Trophoblast cell (in vitro differentiated cells and primary cell): ENCODE results near the gene MRGPRX3.
A peak's percentile ranks its signal among the peaks of the same experiment; 100 is the strongest.

Experiments used
- DNase-seq, 2 donors: peaks; one replicate each; pipeline ENCODE4 v3.0.0-alpha.2; 2016
- H2AFZ ChIP-seq: 2 replicates; pipeline ENCODE4 v1.6.1; 2013; ENCODE audit warnings: low read length, moderate library complexity, mild to moderate bottlenecking; ENCODE audit not compliant: insufficient read depth, poor library complexity
- H2AK5ac ChIP-seq: 2 replicates; pipeline ENCODE4 v1.6.1; 2013; ENCODE audit warnings: mild to moderate bottlenecking, low read length
- H2BK120ac ChIP-seq: 2 replicates; pipeline ENCODE4 v1.6.1; 2013; ENCODE audit warnings: low read length, mild to moderate bottlenecking, moderate library complexity; ENCODE audit not compliant: insufficient read depth, poor library complexity
- H2BK12ac ChIP-seq: 2 replicates; pipeline ENCODE4 v1.6.1; 2013; ENCODE audit warnings: mild to moderate bottlenecking, low read length, moderate library complexity
- H2BK5ac ChIP-seq: 2 replicates; pipeline ENCODE4 v1.6.1; 2013; ENCODE audit warnings: low read length, low read depth, moderate library complexity, mild to moderate bottlenecking; ENCODE audit not compliant: poor library complexity
- H3K14ac ChIP-seq: 2 replicates; pipeline ENCODE4 v1.6.1; 2013; ENCODE audit warnings: mild to moderate bottlenecking, low read length
- H3K18ac ChIP-seq: 2 replicates; pipeline ENCODE4 v1.6.1; 2013; ENCODE audit warnings: mild to moderate bottlenecking, low read length
- H3K23ac ChIP-seq: 2 replicates; pipeline ENCODE4 v1.6.1; 2013; ENCODE audit warnings: low read length
- H3K27ac ChIP-seq: 2 replicates; pipeline ENCODE4 v1.5.1; 2013; ENCODE audit warnings: low read depth, mild to moderate bottlenecking, inconsistent platforms, low read length, moderate library complexity
- H3K27me3 ChIP-seq: 2 replicates; pipeline ENCODE4 v1.6.1; 2013; ENCODE audit warnings: inconsistent platforms, mild to moderate bottlenecking, low read length, moderate library complexity; ENCODE audit not compliant: insufficient read depth
- H3K36me3 ChIP-seq, 2 experiments: 1 replicate in 1 of 2; 2 replicates in 1 of 2; pipeline ENCODE4 v1.6.1; 2013; ENCODE audit warnings: low read length in 2 of 2, mild to moderate bottlenecking in 2 of 2, moderate library complexity in 1 of 2; ENCODE audit not compliant: insufficient read depth in 2 of 2, control insufficient read depth in 1 of 2
- H3K4ac ChIP-seq: 2 replicates; pipeline ENCODE4 v1.6.1; 2013; ENCODE audit warnings: low read depth, mild to moderate bottlenecking, low read length, moderate library complexity
- H3K4me1 ChIP-seq, 2 experiments: 1 replicate in 1 of 2; 2 replicates in 1 of 2; pipeline ENCODE4 v1.6.1; 2013; ENCODE audit warnings: low read length in 2 of 2, mild to moderate bottlenecking in 2 of 2, moderate library complexity in 1 of 2; ENCODE audit not compliant: insufficient read depth in 2 of 2, control insufficient read depth in 1 of 2
- H3K4me2 ChIP-seq: 2 replicates; pipeline ENCODE4 v1.6.1; 2013; ENCODE audit warnings: inconsistent platforms, mild to moderate bottlenecking, low read length, moderate library complexity
- H3K4me3 ChIP-seq: 2 replicates; pipeline ENCODE4 v1.5.1; 2013; ENCODE audit warnings: mild to moderate bottlenecking, low read depth, low read length, inconsistent platforms
- H3K79me1 ChIP-seq: one replicate; pipeline ENCODE4 v1.6.1; 2013; ENCODE audit warnings: low read length
- H3K79me2 ChIP-seq: 2 replicates; pipeline ENCODE4 v1.6.1; 2013; ENCODE audit warnings: low read length, mild to moderate bottlenecking; ENCODE audit not compliant: control insufficient read depth, insufficient read depth, poor library complexity
- H3K9ac ChIP-seq: 2 replicates; pipeline ENCODE4 v1.6.1; 2013; ENCODE audit warnings: mild to moderate bottlenecking, low read length
- H3K9me3 ChIP-seq: 2 replicates; pipeline ENCODE4 v1.6.1; 2013; ENCODE audit warnings: low read depth, mild to moderate bottlenecking, control low read depth, inconsistent platforms, low read length; ENCODE audit not compliant: insufficient read depth
- H4K12ac ChIP-seq: 2 replicates; pipeline ENCODE4 v1.6.1; 2013; ENCODE audit warnings: low read depth, mild to moderate bottlenecking, low read length, moderate library complexity
- H4K8ac ChIP-seq: 2 replicates; pipeline ENCODE4 v1.6.1; 2013; ENCODE audit warnings: low read depth, mild to moderate bottlenecking, low read length, moderate library complexity
- H4K91ac ChIP-seq: one replicate; pipeline ENCODE4 v1.6.1; 2013; ENCODE audit warnings: low read depth, mild to moderate bottlenecking, low read length, moderate library complexity
- WGBS: extraction: QIAGEN DNeasy Blood & Tissue Kit; methylation state at CpG from one replicate; pipeline ENCODE4 v1.1.7; 2013; ENCODE audit warnings: missing lambda C conversion rate; ENCODE audit not compliant: insufficient read length, insufficient coverage; ENCODE audit errors: extremely low coverage; 5-methylcytosine and 5-hydroxymethylcytosine counted together

Gene MRGPRX3

DNA sequence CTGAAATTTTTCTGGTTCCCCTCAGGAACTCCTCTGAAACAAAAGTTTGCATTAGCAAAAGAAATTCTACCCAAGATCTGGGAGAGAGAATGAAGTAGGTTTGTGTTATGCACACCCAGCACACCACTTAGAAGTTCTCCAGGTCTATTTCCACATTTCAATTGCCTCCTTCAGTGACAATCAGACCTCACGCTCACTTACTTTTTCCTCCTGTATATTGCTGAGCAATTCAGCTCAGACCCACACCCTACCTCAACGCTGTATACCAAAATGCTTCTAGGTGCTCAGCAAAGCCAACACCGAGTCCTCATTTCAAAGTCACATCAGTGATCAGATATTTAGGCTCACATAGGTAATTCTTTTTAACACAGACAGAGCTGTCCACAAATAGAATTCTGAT is 19.2 kb downstream of the MRGPRX3 start:
- Histone ChIP-seq H4K12ac (no peak overlapping the region), H3K4me1 (no peaks in the 10 kb centered on the region), H3K4me2 (no peak overlapping the region), H3K36me3 (no peaks in the 10 kb centered on the region), H3K79me2 (no peaks in the 10 kb centered on the region), H3K23ac (no peak overlapping the region), H3K27me3 (no peaks in the 10 kb centered on the region), H3K79me1 (no peaks in the 10 kb centered on the region), H3K27ac (no peak overlapping the region), H2AK5ac (no peak overlapping the region), H3K9me3 (peaks cover 2% of the 10 kb centered on the region), H2BK5ac (no peak overlapping the region), H3K18ac (no peak overlapping the region), H3K14ac (no peak overlapping the region), H2AFZ (no peak overlapping the region), H3K4me3 (no peak overlapping the region), H3K9ac (no peak overlapping the region), H4K91ac (no peak overlapping the region), H3K4ac (no peak overlapping the region), H4K8ac (no peak overlapping the region), H2BK120ac (no peak overlapping the region), H2BK12ac (no peak overlapping the region)
- DNase-seq: no peak
- WGBS: no CpG with 5 or more reads among the region's 3 CpGs

DNA sequence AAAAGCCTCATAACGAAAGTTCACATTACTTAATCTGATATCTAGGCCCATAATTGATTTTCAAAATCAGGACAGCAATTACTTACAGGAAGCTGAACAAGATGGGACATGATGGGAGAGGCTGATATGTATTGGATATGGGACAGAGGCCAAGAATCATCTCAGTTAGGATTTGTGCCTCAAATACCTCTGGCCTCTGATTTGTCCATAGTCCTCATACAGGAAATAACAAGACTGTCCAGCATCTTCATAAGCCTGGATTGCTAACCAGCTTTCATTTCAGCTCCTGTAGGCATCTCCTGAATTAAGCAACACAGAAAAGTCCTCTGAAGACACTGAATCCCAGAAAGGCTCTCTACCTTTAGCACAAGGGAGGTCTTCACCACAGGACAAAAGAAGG is 36.0 kb downstream of the MRGPRX3 start:
- Histone ChIP-seq H3K4me2 (no peak overlapping the region), H3K4me3 (no peak overlapping the region), H3K27ac (no peak overlapping the region), H4K91ac (no peak overlapping the region), H2BK5ac (no peak overlapping the region), H3K23ac (no peak overlapping the region), H2AK5ac (no peak overlapping the region), H3K4me1 (no peaks in the 10 kb centered on the region), H3K27me3 (no peaks in the 10 kb centered on the region), H4K8ac (no peak overlapping the region), H3K14ac (no peak overlapping the region), H3K4ac (no peak overlapping the region), H2AFZ (no peak overlapping the region), H2BK120ac (no peak overlapping the region), H3K36me3 (no peaks in the 10 kb centered on the region), H3K9ac (no peak overlapping the region), H3K9me3 (no peaks in the 10 kb centered on the region), H3K18ac (no peak overlapping the region), H4K12ac (no peak overlapping the region), H3K79me1 (no peaks in the 10 kb centered on the region), H3K79me2 (no peaks in the 10 kb centered on the region), H2BK12ac (no peak overlapping the region)
- no CpG with 5 or more reads among the region's 1 CpG for WGBS
- no peak for DNase-seq

DNA sequence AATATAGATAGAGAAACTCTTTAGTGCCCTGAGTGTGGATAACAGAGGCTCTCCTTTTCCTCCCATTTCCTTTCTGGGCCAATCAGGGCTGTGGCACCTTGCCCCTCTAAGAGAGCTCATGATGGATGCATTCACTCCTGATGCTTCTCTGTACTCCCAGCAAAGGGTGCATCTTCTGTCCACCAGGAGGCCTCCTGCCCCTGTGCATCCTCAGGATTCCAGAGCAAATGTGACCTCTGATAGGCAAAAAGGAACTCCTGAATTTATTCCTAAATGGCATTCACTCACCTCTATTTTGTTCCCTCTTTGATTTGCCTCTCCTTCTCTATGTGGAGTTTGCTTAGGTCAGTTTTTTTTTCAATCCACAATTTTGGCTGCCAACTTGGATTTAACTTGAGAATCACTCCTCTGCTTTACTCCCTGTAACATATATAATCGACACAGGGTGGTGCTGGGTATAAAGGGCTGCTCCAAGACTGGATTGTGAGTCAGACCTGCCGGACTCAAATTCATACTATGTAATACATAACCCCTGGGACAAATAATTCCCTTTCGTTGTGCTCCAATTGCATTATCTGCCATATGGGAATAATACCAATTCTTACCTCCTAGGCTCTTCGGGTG is 39.1 kb downstream of the MRGPRX3 start:
- no peak overlapping the region for H2AFZ ChIP-seq
- no peak overlapping the region for H3K23ac ChIP-seq
- no peaks in the 10 kb centered on the region for H3K9me3 ChIP-seq
- no peaks in the 10 kb centered on the region for H3K79me1 ChIP-seq
- H4K8ac ChIP-seq: no peak overlapping the region
- H3K4me1 ChIP-seq: no peaks in the 10 kb centered on the region
- no CpG with 5 or more reads among the region's 4 CpGs for WGBS
- no peaks in the 10 kb centered on the region for H3K79me2 ChIP-seq
- H3K36me3 ChIP-seq: no peaks in the 10 kb centered on the region
- no peak overlapping the region for H2BK5ac ChIP-seq
- H3K9ac ChIP-seq: no peak overlapping the region
- no peak overlapping the region for H3K14ac ChIP-seq
- no peak overlapping the region for H4K91ac ChIP-seq
- no peak overlapping the region for H3K4me3 ChIP-seq
- H3K4me2 ChIP-seq: no peak overlapping the region
- no peak overlapping the region for H2AK5ac ChIP-seq
- no peak overlapping the region for H2BK12ac ChIP-seq
- H3K27ac ChIP-seq: no peak overlapping the region
- H4K12ac ChIP-seq: no peak overlapping the region
- H3K4ac ChIP-seq: no peak overlapping the region
- H2BK120ac ChIP-seq: no peak overlapping the region
- DNase-seq: peak in 1 of 2 donors; percentile 47
- no peaks in the 10 kb centered on the region for H3K27me3 ChIP-seq
- H3K18ac ChIP-seq: no peak overlapping the region

DNA sequence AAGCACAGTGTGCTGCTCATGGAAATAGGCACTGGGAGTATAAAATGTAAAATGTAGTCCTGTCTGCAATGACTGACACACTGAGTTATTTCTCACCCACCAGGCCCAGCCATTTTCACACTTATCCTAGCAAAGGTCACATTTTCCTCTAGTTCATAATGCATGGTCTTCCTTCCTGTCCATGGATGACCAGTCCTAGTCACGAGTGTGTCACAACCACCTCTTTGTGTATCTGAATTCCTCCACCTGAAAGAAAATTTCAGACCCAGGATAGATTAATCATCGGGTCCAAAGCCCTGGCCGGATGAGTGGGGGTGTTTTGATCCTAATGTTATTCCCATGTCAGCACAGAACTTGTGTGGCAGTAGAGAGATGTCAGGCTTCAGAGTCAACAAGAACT is 40.3 kb downstream of the MRGPRX3 start, which contains the start of gene MRGPRX4:
MRGPRX4 (plus strand) TSS at position 172 of the 400 bp plus-strand sequence. CDS start 420 bp downstream, outside the sequence.
- no peaks in the 10 kb centered on the region for H3K79me2 ChIP-seq
- H3K79me1 ChIP-seq: no peaks in the 10 kb centered on the region
- H3K9me3 ChIP-seq: no peaks in the 10 kb centered on the region
- H2BK12ac ChIP-seq: no peak within 1 kb of the TSS
- H3K18ac ChIP-seq: no peak within 1 kb of the TSS
- H3K4ac ChIP-seq: no peak within 1 kb of the TSS
- H3K27me3 ChIP-seq: no peaks in the 10 kb centered on the region
- no peak within 1 kb of the TSS for H4K12ac ChIP-seq
- no peak within 1 kb of the TSS for H3K14ac ChIP-seq
- no peak within 1 kb of the TSS for H4K8ac ChIP-seq
- H2BK5ac ChIP-seq: no peak within 1 kb of the TSS
- no peak within 1 kb of the TSS for H4K91ac ChIP-seq
- H3K9ac ChIP-seq: no peak within 1 kb of the TSS
- no peak within 1 kb of the TSS for H2BK120ac ChIP-seq
- no peak for DNase-seq
- no peak within 1 kb of the TSS for H2AFZ ChIP-seq
- H3K4me2 ChIP-seq: no peak within 1 kb of the TSS
- no peaks in the 10 kb centered on the region for H3K36me3 ChIP-seq
- H2AK5ac ChIP-seq: no peak within 1 kb of the TSS
- no CpG with 5 or more reads among the region's 3 CpGs for WGBS
- H3K27ac ChIP-seq: no peak within 1 kb of the TSS
- no peak within 1 kb of the TSS for H3K4me3 ChIP-seq
- no peaks in the 10 kb centered on the region for H3K4me1 ChIP-seq
- H3K23ac ChIP-seq: no peak within 1 kb of the TSS
